Measurements from ENCODE around the gene PRICKLE3.

Gene PRICKLE3

GRCh38 chrX:49206543-49206942, 20.4 kb upstream of the PRICKLE3 start:
- DNase-seq: no peak

DNA sequence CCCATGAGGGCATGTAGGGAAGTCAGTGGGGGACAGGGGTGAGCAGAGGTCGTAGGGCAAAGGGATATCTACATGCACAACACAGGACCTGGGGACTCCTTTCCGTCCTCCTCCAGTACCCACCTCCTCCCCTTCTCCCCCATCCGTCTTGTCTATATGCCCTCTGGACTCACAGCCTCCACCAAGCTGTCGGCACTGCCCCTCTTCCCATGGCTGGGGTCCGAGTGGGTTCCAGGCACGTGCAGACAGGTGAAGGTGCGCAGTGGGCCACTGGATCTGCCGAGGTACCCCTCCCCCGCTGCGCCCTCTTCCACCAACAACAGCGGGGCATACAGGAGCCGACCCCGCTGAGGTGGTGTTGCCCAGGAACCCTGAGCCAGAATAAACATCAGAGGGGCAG, 19.3 kb upstream of the PRICKLE3 start:
- no peak for DNase-seq

GRCh38 chrX:49204709-49205108, 18.5 kb upstream of the PRICKLE3 start:
- no peak for DNase-seq

- no peak for DNase-seq
Measured at GRCh38 chrX:49204017-49204416, 17.8 kb upstream of the PRICKLE3 start.

- DNase-seq: no peak
Measured at GRCh38 chrX:49203536-49203935, 17.4 kb upstream of the PRICKLE3 start.

- no peak for DNase-seq
Measured at GRCh38 chrX:49202022-49202421, 15.8 kb upstream of the PRICKLE3 start.

DNA sequence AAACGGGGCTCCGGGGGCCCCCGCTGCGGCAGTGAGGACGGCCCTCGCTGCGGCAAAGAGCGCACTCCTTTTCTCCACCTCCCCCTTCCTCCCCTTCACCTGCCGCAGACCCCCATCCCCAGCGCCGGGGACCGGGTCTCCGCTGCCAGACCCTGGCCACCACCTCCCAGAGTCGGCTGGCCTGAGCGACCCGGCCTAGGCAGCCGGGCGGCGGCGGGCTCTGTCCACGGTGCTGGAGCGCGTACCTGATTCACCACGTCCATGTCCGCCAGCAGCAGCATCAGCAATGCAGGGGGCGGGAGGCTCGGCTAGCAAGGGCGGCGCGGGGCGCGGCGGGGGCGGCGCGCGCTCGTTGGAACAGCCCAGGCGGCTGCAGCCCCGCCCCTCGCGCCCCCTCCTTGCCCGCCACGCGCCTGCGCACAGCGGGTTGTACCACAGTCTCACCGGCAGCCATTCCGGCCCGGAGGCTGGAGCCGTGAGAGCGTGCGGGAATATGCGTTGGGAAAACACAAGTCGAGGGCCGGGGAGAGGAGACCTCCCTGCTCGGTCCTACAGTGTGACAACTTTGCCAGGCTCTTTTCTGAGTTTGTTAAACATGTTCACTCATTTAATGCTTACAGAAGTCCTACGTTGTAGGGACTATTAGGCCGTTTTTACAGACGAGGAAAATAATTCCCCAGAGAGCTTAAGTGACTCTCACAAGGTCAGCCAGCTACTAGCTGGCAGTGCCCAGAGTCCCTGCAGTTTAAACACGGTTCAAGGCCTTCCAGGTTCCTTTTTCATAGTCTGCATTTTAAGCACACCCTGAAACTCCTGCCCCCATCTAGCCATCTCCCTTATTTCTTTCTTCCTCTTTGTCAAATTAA, 14.0 kb upstream of the PRICKLE3 start, which contains the start of gene SYP:
Gene SYP (minus strand): TSS at position 288 of the 866 bp plus-strand sequence. CDS start 7 bp downstream, at position 281.
- DNase-seq: peak; percentile 77 to 91 (median 81)

DNA sequence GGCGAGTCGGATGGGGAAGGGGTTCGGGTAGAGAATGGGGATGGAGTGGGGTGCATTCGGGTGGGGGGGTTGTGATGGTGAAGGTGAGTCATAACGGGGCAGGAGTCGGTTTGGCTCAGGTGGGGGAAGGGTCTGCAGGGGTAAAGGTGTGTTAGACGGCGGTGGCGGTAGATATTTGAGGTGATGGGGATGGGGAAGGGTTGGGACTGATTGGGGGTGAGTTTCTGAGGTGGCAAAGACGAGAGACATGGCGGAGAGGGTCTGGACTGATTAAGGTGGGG, 13.1 kb upstream of the PRICKLE3 start:
- DNase-seq: no peak

GRCh38 chrX:49198540-49199314, 12.6 kb upstream of the PRICKLE3 start:
- no peak for DNase-seq

DNA sequence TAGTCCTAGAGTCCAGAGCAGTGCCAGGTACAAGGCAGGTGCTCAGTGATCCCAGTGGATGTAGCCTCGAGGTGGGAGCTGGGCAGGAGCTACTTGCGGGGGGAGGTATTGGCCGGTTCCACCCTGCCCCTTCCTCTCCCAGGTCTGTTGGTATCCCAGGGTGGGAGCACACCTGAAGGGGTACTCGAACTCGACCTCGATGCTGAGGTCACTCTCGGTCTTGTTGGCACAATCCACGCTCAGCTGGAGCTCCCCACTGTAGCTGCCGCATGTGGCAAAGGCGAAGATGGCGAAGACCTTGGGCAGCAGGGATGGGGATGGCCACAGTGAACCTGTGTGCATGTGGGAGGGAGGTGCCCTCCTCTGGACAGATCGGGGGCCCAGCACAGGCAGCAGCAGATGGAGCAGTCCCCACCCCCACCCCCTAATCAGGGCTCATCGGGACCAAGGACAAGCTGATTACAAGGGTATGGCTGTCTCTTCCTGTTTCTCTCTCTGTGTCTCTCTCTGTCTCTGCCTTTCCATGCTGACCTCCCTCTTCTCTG, 11.4 kb upstream of the PRICKLE3 start:
- no peak for DNase-seq

- peak in 1 of 5 experiments; percentile 48 for DNase-seq
Measured at GRCh38 chrX:49193542-49193964, 7.4 kb upstream of the PRICKLE3 start.

GRCh38 chrX:49192722-49193328, 6.7 kb upstream of the PRICKLE3 start:
- DNase-seq: peak in 1 of 5 experiments; percentile 48

- peak in 1 of 5 experiments; percentile 54 for DNase-seq
Measured at GRCh38 chrX:49191574-49192011, 5.4 kb upstream of the PRICKLE3 start.

DNA sequence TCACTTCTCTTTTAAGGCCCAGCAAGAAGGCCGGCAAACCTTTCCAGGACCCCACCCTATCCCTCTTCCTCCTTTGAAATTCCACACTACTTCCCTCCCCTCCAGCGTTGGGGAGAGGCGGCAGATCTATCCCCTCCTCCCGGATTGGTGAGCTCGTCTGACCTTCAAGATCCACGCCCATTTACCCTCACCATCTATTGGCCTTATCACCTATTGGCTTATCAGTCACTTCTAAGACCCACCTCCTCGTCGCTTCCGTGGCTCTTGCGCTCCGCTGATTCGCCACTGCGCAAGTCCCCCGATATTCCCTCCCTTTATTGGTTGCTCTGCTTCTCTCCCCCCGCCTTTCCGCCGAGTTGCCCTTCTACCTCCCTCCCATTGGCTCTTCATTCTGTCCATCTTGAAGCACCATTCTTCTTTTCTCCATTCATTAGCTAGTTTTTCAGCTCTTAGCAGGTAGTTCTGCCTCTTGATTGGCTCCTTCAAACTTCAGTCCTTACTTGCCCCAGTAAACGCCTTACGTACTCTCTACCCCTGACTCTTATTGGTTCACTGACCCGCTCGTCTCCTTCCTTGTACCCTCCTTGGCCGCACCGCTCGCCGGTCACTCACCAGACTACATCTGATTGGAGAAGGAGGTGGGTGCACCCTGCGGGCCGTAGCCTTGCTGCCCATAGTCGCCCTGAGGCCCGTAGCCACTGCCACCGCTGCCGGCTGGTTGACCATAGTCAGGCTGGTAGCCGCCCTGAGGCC, 4.8 kb upstream of the PRICKLE3 start:
- peak; percentile 54 to 99 (median 77) for DNase-seq

DNA sequence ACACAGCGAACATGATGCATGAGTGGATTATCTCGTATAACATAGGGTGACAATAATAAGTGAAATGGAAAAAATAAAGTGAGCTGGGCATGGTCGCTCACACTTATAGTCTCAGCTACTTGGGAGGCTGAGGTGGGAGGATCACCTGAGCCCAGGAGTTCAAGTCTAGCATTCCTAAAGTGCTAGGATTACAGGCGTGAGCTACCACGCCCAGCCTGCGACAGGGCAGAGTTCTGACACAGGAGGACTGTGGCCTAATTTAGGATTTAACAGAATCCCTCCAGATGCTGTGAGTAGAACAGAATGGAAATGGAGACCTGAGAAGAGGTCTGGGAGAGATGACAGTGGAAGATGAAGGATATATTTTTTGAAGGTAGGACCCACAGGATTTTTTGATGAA, 3.4 kb upstream of the PRICKLE3 start:
- DNase-seq: no peak

GRCh38 chrX:49188468-49189076, 2.4 kb upstream of the PRICKLE3 start:
- DNase-seq: no peak

DNA sequence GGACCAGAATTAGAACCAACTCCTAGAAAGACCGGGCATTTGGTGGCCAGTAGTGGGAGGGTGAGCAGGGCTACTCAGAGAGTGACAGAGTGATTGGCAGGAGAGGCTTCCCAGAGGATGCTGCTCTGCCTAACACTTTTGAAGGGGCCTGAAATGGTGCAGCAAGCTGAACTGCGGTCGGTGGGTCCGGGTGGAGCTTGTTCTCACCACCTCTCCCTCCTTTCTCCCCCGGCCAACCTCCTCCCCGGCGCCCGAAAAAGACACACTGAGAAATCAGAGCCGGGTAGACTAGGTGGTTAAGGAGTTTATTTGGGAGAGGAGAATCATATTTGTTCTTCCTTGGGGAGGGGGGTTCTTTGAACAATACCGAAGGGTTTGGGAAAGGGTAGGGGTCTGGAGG, 1.4 kb upstream of the PRICKLE3 start:
- DNase-seq: no peak

DNA sequence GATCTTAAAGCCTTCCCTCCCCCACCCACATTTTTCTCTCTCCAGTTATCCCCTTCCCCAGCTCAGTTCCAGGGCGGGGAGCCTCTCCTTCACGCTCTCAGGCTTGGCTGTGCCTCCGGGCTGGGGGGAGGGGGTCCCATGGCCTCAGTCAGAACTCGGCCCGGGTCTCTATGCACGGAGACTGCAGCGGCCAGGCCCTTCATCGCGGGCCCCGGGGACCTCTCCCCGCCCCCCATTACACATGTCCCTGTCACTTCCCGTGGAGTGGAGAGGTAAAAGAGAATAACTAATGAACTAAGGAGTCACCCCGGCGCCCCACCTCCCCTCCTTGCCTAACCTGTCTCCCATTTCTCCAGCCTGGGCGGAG, 838 bp upstream of the PRICKLE3 start:
- DNase-seq: no peak

GRCh38 chrX:49184294-49185281, 1.6 kb downstream of the PRICKLE3 start:
- DNase-seq: peak in 2 of 5 experiments; percentile 14 to 44

DNA sequence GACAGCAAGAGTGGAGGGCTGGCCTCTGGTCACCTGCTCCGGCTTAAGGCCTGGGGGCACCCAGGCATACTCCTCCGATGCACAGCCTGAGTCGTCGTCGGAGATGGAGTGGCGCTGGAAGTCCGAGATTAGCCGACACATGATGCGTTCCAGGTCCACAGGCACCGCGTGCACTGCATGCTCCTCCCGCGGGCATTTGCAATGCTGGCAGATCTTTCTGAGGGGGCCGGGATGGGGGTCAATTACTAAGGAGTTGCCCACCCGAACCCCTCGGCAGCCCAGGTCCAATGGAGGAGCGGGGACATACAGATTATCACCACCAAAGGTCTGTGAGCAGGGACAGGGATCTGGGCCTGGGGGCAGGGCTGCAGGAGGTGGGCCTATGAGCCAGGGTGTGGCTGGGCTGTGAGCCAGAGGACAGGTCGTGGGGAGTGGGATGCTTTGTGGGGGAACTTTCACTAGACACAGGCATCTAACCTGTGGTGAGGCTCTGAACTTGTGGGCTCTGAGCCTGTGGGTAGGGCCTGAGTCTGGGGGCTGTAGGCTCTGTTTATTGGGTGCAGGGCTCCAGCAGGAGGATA, 2.4 kb downstream of the PRICKLE3 start:
- DNase-seq: no peak
